IMR-90 (cell line): ENCODE data around the gene NDFIP2. TPM values are rescaled to one million over a fixed set of nuclear protein-coding genes. Genes with fewer than 3 reads are reported as not detected.

Source experiments
- ATAC-seq: fragments of 200-7000 bp; cut with Tn5 transposase; 2 replicates; pipeline ENCODE4 v1.9.1; 2020; ENCODE audit warnings: low read depth, mild to moderate bottlenecking, moderate library complexity
- BruUV-seq: library from RNA; stranded (reverse); fragments of 400-500 nt; replicated peaks from 2 replicates; lab custom pipeline; 2021; lab: Mats Ljungman, UMichigan
- CTCF ChIA-PET: fragments of 300-600 bp; formaldehyde crosslinking; extraction: SDS; loops from one replicate; lab custom pipeline; 2021; ENCODE audit warnings: antibody characterized with exemption; lab: Yijun Ruan, JAX
- POLR2A ChIA-PET: fragments of 300-600 bp; sonication (Branson Sonifier 250); formaldehyde crosslinking; loops from one replicate; lab custom pipeline; 2022; ENCODE audit warnings: antibody characterized with exemption; ENCODE audit not compliant: unreplicated experiment; lab: Charles Lee
- DNase-seq: peaks from one replicate; pipeline ENCODE4 v3.0.0; 2013
- H2AFZ ChIP-seq: replicated peaks from 2 replicates; pipeline ENCODE3; 2013; ENCODE audit warnings: low read length, mild to moderate bottlenecking; ENCODE audit not compliant: poor library complexity
- H2AK5ac ChIP-seq: 2 replicates; pipeline ENCODE4 v1.6.1; 2013; ENCODE audit warnings: low read depth, low read length, inconsistent platforms
- H2AK9ac ChIP-seq: replicated peaks from 2 replicates; pipeline ENCODE3; 2013; ENCODE audit warnings: mild to moderate bottlenecking, low read depth, low read length, moderate library complexity; ENCODE audit not compliant: poor library complexity
- H2BK120ac ChIP-seq: 2 replicates; pipeline ENCODE4 v1.6.1; 2013; ENCODE audit warnings: low read depth, low read length, inconsistent platforms
- H2BK15ac ChIP-seq: 3 replicates; pipeline ENCODE4 v1.6.1; 2013; ENCODE audit warnings: low read depth, low read length, inconsistent platforms
- H2BK20ac ChIP-seq: 2 replicates; pipeline ENCODE4 v1.6.1; 2013; ENCODE audit warnings: low read depth, mild to moderate bottlenecking, inconsistent platforms, low read length, moderate library complexity
- H2BK5ac ChIP-seq: 2 replicates; pipeline ENCODE4 v1.6.1; 2013; ENCODE audit warnings: mild to moderate bottlenecking, low read depth, low read length, inconsistent platforms; ENCODE audit not compliant: poor library complexity, severe bottlenecking
- H3K14ac ChIP-seq: replicated peaks from 2 replicates; pipeline ENCODE4 v1.6.1; 2013; ENCODE audit warnings: low read depth, low read length, inconsistent platforms
- H3K18ac ChIP-seq: 2 replicates; pipeline ENCODE4 v1.6.1; 2013; ENCODE audit warnings: low read depth, low read length, control low read depth
- H3K23ac ChIP-seq: 2 replicates; pipeline ENCODE4 v1.6.1; 2013; ENCODE audit warnings: low read depth, low read length, inconsistent platforms
- H3K27ac ChIP-seq: 2 replicates; pipeline ENCODE4 v1.5.1; 2013; ENCODE audit warnings: mild to moderate bottlenecking, control low read depth, low read length; ENCODE audit not compliant: insufficient read depth
- H3K27me3 ChIP-seq: 2 replicates; pipeline ENCODE4 v1.6.1; 2013; ENCODE audit warnings: low read length; ENCODE audit not compliant: control insufficient read depth, insufficient read depth
- H3K36me3 ChIP-seq: 2 replicates; pipeline ENCODE4 v1.6.1; 2013; ENCODE audit warnings: low read length, mixed read lengths; ENCODE audit not compliant: control insufficient read depth, insufficient read depth
- H3K4ac ChIP-seq: 2 replicates; pipeline ENCODE4 v1.6.1; 2013; ENCODE audit warnings: low read depth, low read length, inconsistent platforms
- H3K4me1 ChIP-seq: 2 replicates; pipeline ENCODE4 v1.6.1; 2013; ENCODE audit warnings: low read length, mixed read lengths; ENCODE audit not compliant: control insufficient read depth, insufficient read depth
- H3K4me2 ChIP-seq: 2 replicates; pipeline ENCODE4 v1.6.1; 2013; ENCODE audit warnings: low read depth, mild to moderate bottlenecking, control low read depth, low read length, moderate library complexity
- H3K4me3 ChIP-seq: 2 replicates; pipeline ENCODE4 v1.5.1; 2013; ENCODE audit warnings: low read depth, mild to moderate bottlenecking, control low read depth, low read length, moderate library complexity; ENCODE audit not compliant: insufficient read depth
- H3K56ac ChIP-seq: 2 replicates; pipeline ENCODE4 v1.6.1; 2013; ENCODE audit warnings: low read length, inconsistent platforms; ENCODE audit not compliant: insufficient read depth; ENCODE audit errors: extremely low read depth
- H3K79me1 ChIP-seq, 2 experiments: 2 replicates each; pipeline ENCODE4 v1.6.1; 2013; ENCODE audit warnings: low read length in 2 of 2, inconsistent platforms in 1 of 2, low read depth in 1 of 2
- H3K9ac ChIP-seq: 2 replicates; pipeline ENCODE4 v1.6.1; 2013; ENCODE audit warnings: low read depth, low read length, control low read depth
- H3K9me1 ChIP-seq: 2 replicates; pipeline ENCODE4 v1.6.1; 2013; ENCODE audit warnings: low read length, inconsistent platforms; ENCODE audit not compliant: insufficient read depth
- H3K9me3 ChIP-seq: 2 replicates; pipeline ENCODE4 v1.6.1; 2013; ENCODE audit warnings: low read length; ENCODE audit not compliant: control insufficient read depth, insufficient read depth
- H4K20me1 ChIP-seq: 2 replicates; pipeline ENCODE4 v1.6.1; 2013; ENCODE audit warnings: low read length, inconsistent platforms; ENCODE audit not compliant: insufficient read depth
- H4K5ac ChIP-seq: 2 replicates; pipeline ENCODE4 v1.6.1; 2013; ENCODE audit warnings: mild to moderate bottlenecking, low read depth, low read length, control low read depth
- H4K8ac ChIP-seq, 2 experiments: 2 replicates each; pipeline ENCODE4 v1.6.1; 2013; ENCODE audit warnings: low read depth in 2 of 2, low read length in 2 of 2, control low read depth in 1 of 2, inconsistent platforms in 1 of 2
- H4K91ac ChIP-seq: 2 replicates; pipeline ENCODE4 v1.6.1; 2013; ENCODE audit warnings: low read depth, low read length, inconsistent platforms; ENCODE audit not compliant: insufficient read depth
- CHD1 ChIP-seq: IDR thresholded peaks from 2 replicates; pipeline ENCODE4 v1.6.1; 2012; ENCODE audit warnings: low read depth, low read length, improper control_type of control experiment
- MAFK ChIP-seq: IDR thresholded peaks from 2 replicates; pipeline ENCODE4 v1.6.1; 2012; ENCODE audit warnings: low read depth, low read length, improper control_type of control experiment
- WGBS, 2 experiments: methylation state at CpG; one replicate each; pipeline versions ENCODE4 v1.1.5 to v1.1.7; 2013; ENCODE audit warnings: missing lambda C conversion rate in 2 of 2; ENCODE audit not compliant: insufficient read length in 1 of 2; ENCODE audit errors: extremely low coverage in 2 of 2; 5-methylcytosine and 5-hydroxymethylcytosine counted together
- dilution Hi-C: fragments of 300-500 bp; cut with HindIII; formaldehyde crosslinking; loops from one replicate; pipeline ENCODE4 v1.14.3; 2018; ENCODE audit warnings: low sequenced_read_pairs; ENCODE audit not compliant: unreplicated experiment
- in situ Hi-C: fragments of 300-500 bp; cut with MboI; formaldehyde crosslinking; loops from 3 replicates; pipeline ENCODE4 v1.14.3; 2019; ENCODE audit warnings: low sequenced_read_pairs, inconsistent platforms, mixed read lengths
- intact Hi-C: fragments of 100-400 bp; cut with micrococcal nuclease; formaldehyde crosslinking; loops from 2 replicates; pipeline ENCODE4 v1.10.0; 2022
- polyA plus RNA-seq, 3 experiments: library from polyadenylated mRNA; depleted of rRNA; stranded (reverse); fragments of >200 nt; gene quantifications; 2 replicates each; pipeline ENCODE4 v1.2.3, GENCODE V29; 2012; ENCODE audit warnings: low replicate concordance in 1 of 3
- total RNA-seq: library from RNA; depleted of rRNA; stranded (reverse); fragments of >200 nt; gene quantifications from 2 replicates; pipeline ENCODE4 v1.2.3, GENCODE V29; 2012

The NDFIP2 gene
- total and polyA plus RNA-seq, 2 of the 4 experiments (the other 2 are of a cell fraction) = 23.8 to 25.8 TPM

DNA sequence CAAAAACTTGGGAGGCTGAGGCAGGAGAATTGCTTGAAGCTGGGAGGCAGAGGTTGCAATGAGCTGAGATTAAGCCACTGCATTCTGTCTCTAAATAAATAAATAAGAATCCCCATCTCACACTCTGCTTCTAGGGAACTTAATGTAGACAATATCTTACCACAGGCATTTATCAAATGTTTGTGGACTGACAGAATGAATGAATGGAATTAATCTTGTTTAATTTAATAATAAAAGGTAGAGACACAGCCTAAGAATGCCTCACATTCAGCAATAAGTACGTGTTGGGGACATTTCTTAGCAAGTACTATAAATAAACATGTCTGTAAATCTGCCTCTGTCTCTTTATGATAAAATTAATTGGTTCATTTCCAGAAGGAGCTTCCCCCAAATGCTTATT lies 38.7 kb upstream of the NDFIP2 start:
- Histone ChIP-seq H4K5ac (no peak overlapping the region), H2BK5ac (no peak overlapping the region), H3K79me1 (no peaks in the 10 kb centered on the region), H3K4ac (no peak overlapping the region), H4K20me1 (no peaks in the 10 kb centered on the region), H3K4me2 (no peak overlapping the region), H3K27ac (no peak overlapping the region), H2AFZ (no peak overlapping the region), H3K56ac (no peak overlapping the region), H2BK120ac (no peak overlapping the region), H2BK20ac (no peak overlapping the region), H3K9me1 (no peaks in the 10 kb centered on the region), H2BK15ac (no peak overlapping the region), H3K9me3 (no peaks in the 10 kb centered on the region), H3K4me3 (no peak overlapping the region), H3K23ac (no peak overlapping the region), H4K8ac (no peak overlapping the region), H4K91ac (no peak overlapping the region), H3K18ac (no peak overlapping the region), H2AK9ac (no peak overlapping the region), H2AK5ac (no peak overlapping the region), H3K27me3 (no peaks in the 10 kb centered on the region), H3K14ac (no peak overlapping the region), H3K4me1 (no peaks in the 10 kb centered on the region), H3K9ac (no peak overlapping the region), H3K36me3 (no peaks in the 10 kb centered on the region)
- ATAC-seq (no peak), DNase-seq (no peak)
- BruUV-seq = no TSS peak
- no CpG with 5 or more reads among the region's 1 CpG for WGBS, 2 experiments
- intact Hi-C loops = no loop called here
- TF ChIP-seq CHD1 (no peak), MAFK (no peak)
- ChIA-PET POLR2A (no interaction called here), CTCF (interaction anchor here (0.7 kb wide), 1 partner anchor 43 kb away, joined by 3 read pairs; no protein-coding TSS in a partner anchor)
- in situ Hi-C loops = no loop called here
- dilution Hi-C loops = loop anchor here (25.0 kb wide), 1 partner anchor 95 kb away; no protein-coding TSS in a partner anchor
